Measurements from ENCODE around the gene JAM2. TPM values are rescaled to one million over a fixed set of nuclear protein-coding genes. Genes with fewer than 3 reads are reported as not detected.

JAM2 gene
- total RNA-seq, 2 donors from 2014 or later: 0.33 to 3.4 TPM

GRCh38 chr21:25750085-25750484 is 111.0 kb downstream of the JAM2 start:
- Histone ChIP-seq H3K4me3 (no peak overlapping the region), H3K9me3 (no peaks in the 10 kb centered on the region), H3K36me3 (replicated peaks in 1 of 2; ENCODE audit: insufficient read depth in 1 of 2, low read depth in 2 of 2) (peaks cover 0 to 12% of the 10 kb centered on the region in 2 donors), H3K27ac (no peak overlapping the region), H3K27me3 (no peaks in the 10 kb centered on the region), H3K4me1 (no peaks in the 10 kb centered on the region)
- no peak for DNase-seq
- ATAC-seq: no peak
- TF ChIP-seq CTCF (IDR thresholded peaks at IDR 0.05) (no peak), POLR2A (IDR thresholded peaks at IDR 0.05) (no peak)
- intact Hi-C loops (cut with DNase I): no loop called here
- 85 to 92% methylated on average over 6 of the region's 6 CpGs for WGBS, 2 donors

- WGBS, 2 donors: 94 to 95% methylated on average over 1 of the region's 1 CpG
These were observed 113.4 kb downstream of the JAM2 start for GRCh38 chr21:25752416-25752815.

GRCh38 chr21:25756190-25756932 is 117.3 kb downstream of the JAM2 start:
- intact Hi-C loops (cut with DNase I): no loop called here
- Histone ChIP-seq H3K27ac (no peak overlapping the region), H3K4me1 (no peaks in the 10 kb centered on the region), H3K4me3 (no peak overlapping the region), H3K9me3 (no peaks in the 10 kb centered on the region), H3K36me3 (replicated peaks in 1 of 2; ENCODE audit: insufficient read depth in 1 of 2, low read depth in 2 of 2) (peaks cover 0 to 6% of the 10 kb centered on the region in 2 donors), H3K27me3 (no peaks in the 10 kb centered on the region)
- 72 to 75% methylated on average over 6 of the region's 6 CpGs for WGBS, 2 donors
- ATAC-seq (no peak), DNase-seq (no peak)
- TF ChIP-seq CTCF (IDR thresholded peaks at IDR 0.05): no peak

More at GRCh38 chr21:25752416-25752815, 113.4 kb downstream of the JAM2 start:
- no peaks in the 10 kb centered on the region for H3K27me3 ChIP-seq
- intact Hi-C loops (cut with DNase I): no loop called here
- H3K4me3 ChIP-seq: no peak overlapping the region
- no peak for TF ChIP-seq CTCF (IDR thresholded peaks at IDR 0.05)
- TF ChIP-seq POLR2A (IDR thresholded peaks at IDR 0.05): no peak
- no peaks in the 10 kb centered on the region for H3K9me3 ChIP-seq
- DNase-seq (no peak), ATAC-seq (no peak)
- peaks cover 0 to 11% of the 10 kb centered on the region in 2 donors for H3K36me3 ChIP-seq (replicated peaks in 1 of 2; ENCODE audit: insufficient read depth in 1 of 2, low read depth in 2 of 2)
- no peaks in the 10 kb centered on the region for H3K4me1 ChIP-seq
- no peak overlapping the region for H3K27ac ChIP-seq

- Histone ChIP-seq H3K27me3 (no peaks in the 10 kb centered on the region), H3K36me3 (replicated peaks in 1 of 2; ENCODE audit: insufficient read depth in 1 of 2, low read depth in 2 of 2) (peaks cover 0 to 9% of the 10 kb centered on the region in 2 donors), H3K9me3 (no peaks in the 10 kb centered on the region), H3K27ac (no peak overlapping the region), H3K4me3 (no peak overlapping the region), H3K4me1 (no peaks in the 10 kb centered on the region)
- ATAC-seq: no peak
- TF ChIP-seq CTCF (IDR thresholded peaks at IDR 0.05) (no peak), POLR2A (IDR thresholded peaks at IDR 0.05) (no peak)
- intact Hi-C loops (cut with DNase I): no loop called here
- DNase-seq: no peak
These were observed 118.5 kb downstream of the JAM2 start for GRCh38 chr21:25757531-25757930.

- TF ChIP-seq POLR2A (IDR thresholded peaks at IDR 0.05) (no peak), CTCF (IDR thresholded peaks at IDR 0.05) (no peak)
- ATAC-seq (no peak), DNase-seq (no peak)
- WGBS, 2 donors: 70 to 74% methylated on average over 1 of the region's 1 CpG
- Histone ChIP-seq H3K27ac (no peak overlapping the region), H3K9me3 (no peaks in the 10 kb centered on the region), H3K36me3 (replicated peaks in 1 of 2; ENCODE audit: insufficient read depth in 1 of 2, low read depth in 2 of 2) (peaks cover 0 to 4% of the 10 kb centered on the region in 2 donors), H3K4me3 (no peak overlapping the region), H3K4me1 (no peaks in the 10 kb centered on the region), H3K27me3 (no peaks in the 10 kb centered on the region)
- intact Hi-C loops (cut with DNase I): no loop called here
These were observed 120.5 kb downstream of the JAM2 start for GRCh38 chr21:25759573-25759972.
